Ovary (tissue), 3 donors: ENCODE measurements around the gene EFNA1.

ENCODE experiments used
- EP300 ChIP-seq: sonication (generic); formaldehyde crosslinking; IDR thresholded peaks from one replicate; pipeline ENCODE4 v1.6.1; 2017; ENCODE audit warnings: antibody characterized with exemption
- POLR2A ChIP-seq: fragments of 450-650 bp; IDR thresholded peaks from one replicate; pipeline ENCODE4 v1.6.1; 2017; ENCODE audit warnings: antibody characterized with exemption, mild to moderate bottlenecking, moderate library complexity
- TF ChIP-seq, protein P1 (sequence below), 3 donors: fragments of 450-650 bp in 2 of 3; fragments of 200-600 bp in 1 of 3; IDR thresholded peaks; one replicate each; pipeline versions ENCODE4 v1.5.1 to v1.8.0; 2016 to 2022; ENCODE audit warnings: antibody characterized with exemption in 3 of 3, mild to moderate bottlenecking in 1 of 3
- donor health status: DM: no; HTN: no; CAD: no.

DNA sequence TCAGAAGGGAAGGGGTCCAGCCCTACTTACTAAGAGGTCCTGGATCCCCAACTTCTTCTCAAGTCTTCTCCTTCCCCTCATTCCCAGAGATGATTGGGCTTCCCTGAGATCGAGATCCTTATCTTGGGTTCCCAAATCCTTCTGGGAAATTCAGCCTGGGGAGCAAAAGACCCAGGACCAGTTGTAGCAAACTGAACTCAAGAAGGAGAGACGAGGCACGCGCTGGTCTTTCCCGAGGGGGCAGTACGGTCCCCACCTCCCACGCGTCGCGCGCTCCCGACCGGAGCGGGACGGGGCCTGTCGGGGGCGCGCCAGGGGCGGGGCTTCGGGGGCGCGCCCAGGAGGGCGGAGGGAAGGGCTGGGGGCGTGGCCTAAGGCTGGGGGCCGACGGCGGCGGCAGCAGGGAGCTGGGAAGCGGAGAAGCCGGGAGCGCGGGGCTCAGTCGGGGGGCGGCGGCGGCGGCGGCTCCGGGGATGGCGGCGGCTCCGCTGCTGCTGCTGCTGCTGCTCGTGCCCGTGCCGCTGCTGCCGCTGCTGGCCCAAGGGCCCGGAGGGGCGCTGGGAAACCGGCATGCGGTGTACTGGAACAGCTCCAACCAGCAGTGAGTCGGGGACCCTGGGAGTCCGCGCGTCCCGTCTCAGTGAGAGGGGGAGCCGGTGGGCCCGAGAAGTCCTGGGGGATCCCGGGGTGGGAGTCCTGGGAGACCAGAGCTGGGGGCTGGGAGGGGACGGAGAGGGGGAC lies 49.0 kb upstream of the EFNA1 start, which contains the start of gene EFNA3:
- TF ChIP-seq, protein P1, sequence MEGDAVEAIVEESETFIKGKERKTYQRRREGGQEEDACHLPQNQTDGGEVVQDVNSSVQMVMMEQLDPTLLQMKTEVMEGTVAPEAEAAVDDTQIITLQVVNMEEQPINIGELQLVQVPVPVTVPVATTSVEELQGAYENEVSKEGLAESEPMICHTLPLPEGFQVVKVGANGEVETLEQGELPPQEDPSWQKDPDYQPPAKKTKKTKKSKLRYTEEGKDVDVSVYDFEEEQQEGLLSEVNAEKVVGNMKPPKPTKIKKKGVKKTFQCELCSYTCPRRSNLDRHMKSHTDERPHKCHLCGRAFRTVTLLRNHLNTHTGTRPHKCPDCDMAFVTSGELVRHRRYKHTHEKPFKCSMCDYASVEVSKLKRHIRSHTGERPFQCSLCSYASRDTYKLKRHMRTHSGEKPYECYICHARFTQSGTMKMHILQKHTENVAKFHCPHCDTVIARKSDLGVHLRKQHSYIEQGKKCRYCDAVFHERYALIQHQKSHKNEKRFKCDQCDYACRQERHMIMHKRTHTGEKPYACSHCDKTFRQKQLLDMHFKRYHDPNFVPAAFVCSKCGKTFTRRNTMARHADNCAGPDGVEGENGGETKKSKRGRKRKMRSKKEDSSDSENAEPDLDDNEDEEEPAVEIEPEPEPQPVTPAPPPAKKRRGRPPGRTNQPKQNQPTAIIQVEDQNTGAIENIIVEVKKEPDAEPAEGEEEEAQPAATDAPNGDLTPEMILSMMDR (IDR thresholded peaks at IDR 0.05): no peak
- no peak for TF ChIP-seq EP300
- no peak for TF ChIP-seq POLR2A
